GM19193 (cell line): ENCODE measurements around the gene TNKS1BP1.

Source experiments
- POLR2A ChIP-seq: IDR thresholded peaks from 4 replicates; pipeline ENCODE4 v1.6.1; 2011; ENCODE audit not compliant: insufficient read depth, insufficient read length; ENCODE audit errors: extremely low read depth

The TNKS1BP1 gene

DNA sequence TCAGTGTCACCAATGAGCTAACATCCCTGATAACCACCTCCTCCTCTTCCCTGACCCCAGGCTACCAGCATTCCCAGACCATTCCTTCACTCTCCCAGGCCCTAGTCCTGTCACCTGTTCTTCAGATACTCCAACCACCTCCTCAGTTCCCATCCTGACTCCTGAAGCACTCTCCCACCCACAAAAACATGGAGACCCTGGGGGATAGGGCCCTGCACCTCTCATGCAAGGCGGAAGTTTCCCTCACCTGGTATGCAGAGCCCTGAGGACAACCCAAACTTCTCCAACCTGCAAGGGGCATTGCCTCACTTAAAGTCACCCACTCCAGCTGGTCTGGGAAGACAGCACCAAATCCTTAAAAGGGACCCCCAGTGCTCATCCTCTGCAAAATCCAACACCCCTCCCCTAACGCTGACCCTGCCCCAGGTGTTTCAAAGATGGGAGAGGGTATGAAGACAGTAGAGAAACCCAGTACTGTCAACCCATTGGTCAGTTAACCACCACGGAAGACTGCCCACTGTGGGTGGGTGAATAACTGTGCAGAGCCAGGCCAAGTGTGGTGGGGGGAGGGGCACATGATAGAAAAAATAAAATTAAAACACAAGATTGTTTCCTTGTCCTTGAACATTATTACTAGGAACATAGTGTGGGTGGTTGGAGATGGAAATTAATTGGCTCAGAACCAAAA lies 1.4 kb downstream of the TNKS1BP1 start:
- no peak for TF ChIP-seq POLR2A

GRCh38 chr11:57322256-57323166 lies 2.2 kb downstream of the TNKS1BP1 start:
- no peak for TF ChIP-seq POLR2A

DNA sequence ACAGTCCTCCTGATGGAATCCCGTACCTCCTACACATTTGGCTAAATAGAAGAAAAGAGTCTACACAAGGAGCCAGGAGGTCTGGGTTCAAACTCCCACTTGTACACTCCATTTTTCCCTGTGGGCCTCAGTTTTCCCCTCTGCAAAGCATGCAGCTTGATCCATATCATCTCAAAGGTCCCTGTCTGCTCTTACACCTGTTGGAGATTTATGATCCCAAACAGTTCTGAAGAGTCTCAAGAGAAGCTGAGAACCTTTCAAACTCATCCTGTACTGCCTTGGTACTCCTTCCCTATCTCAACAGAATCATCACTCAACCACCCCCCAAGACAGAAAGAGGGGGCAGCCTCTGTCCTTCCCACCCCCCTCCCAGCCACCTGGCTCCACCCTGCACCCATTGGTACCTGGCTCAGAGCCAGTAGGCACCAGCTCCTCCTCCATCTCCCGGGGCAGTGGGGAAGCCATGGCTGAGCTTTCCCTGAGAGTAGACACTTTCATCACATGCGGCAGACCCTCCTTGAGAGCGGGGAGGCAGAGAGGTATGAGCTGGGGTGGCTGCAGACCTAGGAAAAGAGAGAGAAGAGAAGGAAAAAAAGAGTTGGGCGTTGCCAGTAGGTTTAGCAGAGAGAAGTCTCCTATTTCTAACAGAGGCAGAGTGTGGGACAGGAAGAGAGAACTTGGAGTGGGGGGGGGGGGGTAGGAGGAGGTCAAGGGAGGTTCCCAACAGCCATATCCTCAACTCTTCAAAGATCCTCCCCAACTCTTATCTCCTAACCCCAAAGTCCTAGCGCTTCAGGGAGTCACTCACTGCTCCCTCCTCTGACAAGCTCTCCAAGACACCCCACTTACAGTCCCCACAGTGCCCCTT lies 3.1 kb downstream of the TNKS1BP1 start:
- TF ChIP-seq POLR2A = no peak

GRCh38 chr11:57320719-57321387 lies 3.9 kb downstream of the TNKS1BP1 start:
- TF ChIP-seq POLR2A = no peak

GRCh38 chr11:57320067-57320718 lies 4.6 kb downstream of the TNKS1BP1 start:
- TF ChIP-seq POLR2A = no peak

GRCh38 chr11:57318178-57318577 lies 6.6 kb downstream of the TNKS1BP1 start:
- no peak for TF ChIP-seq POLR2A

DNA sequence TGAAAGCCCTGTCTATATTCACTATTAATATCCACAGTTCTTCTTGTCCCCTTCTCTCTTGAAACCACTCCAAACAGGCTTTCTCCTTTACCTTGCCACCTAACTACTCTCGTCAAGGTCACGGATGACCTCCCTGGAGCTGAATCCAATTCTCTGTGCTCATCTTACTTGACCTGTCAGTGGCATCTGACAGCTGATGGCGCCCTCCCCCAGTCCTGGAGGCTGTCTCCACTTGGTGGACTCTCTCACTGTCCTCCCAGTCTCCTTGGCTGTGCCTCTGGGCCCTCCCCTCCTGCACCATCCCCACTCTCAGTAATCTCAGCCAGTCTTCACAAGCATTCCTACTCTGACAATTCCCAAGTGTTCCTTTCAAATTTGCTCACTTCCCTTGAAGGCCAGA lies 8.7 kb downstream of the TNKS1BP1 start:
- no peak for TF ChIP-seq POLR2A

DNA sequence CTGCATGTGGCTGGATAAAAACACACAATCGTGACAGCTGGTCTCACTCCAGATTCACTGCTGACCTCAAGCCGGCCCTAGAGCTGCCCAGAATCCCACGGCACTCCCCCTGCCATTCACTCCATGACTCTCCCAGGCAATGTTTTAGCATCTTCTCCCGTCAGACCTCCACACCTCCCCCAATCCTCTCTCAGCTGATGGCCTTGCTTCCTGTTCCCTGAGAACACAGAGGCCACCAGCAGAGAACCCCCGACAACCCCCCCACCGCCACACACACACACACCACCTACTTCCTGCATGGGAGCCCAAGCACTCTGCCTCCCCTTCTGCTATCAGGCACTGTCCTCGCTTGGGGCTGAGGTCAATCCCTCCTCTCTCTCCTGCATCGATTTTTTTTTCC lies 9.3 kb downstream of the TNKS1BP1 start:
- no peak for TF ChIP-seq POLR2A

DNA sequence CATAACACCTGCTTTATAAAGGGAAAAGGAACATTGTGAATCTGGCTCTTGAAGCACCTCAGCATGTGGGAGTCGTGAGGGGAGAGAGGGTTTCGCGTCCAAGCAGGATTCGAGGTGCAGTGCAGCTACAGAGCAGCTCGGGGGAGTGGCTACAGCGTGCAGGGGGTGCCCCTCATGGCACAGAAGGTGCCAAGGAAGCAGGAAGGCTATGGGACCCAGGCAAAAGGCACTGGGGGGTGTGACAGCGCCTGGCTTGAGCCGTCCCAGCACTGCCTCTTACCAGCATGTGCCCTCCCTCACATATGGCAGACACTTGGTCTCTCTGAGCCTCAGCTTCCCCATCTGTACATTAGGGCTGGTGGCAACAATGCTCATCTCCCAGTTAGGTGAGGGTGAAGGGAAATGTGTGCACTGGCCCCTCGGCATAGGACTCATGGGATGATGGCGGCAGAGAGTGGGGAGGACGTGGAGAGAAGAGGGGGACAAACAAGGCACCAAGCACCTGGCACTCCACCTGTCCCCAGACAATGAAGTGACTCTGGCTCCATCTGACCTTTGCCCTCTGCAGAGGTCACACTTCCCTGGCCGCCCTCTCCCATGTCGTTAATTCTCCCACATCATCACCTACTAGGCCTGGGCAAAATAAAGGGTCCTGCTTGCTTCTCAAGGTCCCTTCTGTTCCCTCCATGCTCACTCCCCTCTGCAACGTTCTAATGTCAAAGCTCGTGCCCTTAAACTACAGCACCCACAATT lies 10.4 kb downstream of the TNKS1BP1 start:
- no peak for TF ChIP-seq POLR2A

DNA sequence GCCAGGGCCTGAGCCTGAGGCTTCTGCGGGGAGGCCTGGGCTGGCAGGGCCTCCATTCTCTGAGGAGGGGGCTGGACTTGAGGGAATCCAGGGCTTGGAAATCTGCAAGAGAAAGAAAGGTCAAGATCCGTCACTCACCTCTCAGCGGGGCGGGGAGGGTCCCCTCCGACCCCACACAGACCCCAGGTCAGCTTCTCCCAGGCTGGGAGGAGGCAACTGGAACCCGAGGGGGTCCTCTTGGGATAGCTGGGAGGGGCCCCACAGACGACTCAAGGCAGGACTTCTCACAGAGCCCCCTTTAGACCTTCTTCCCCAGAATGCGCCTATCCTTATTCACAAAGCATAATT lies 11.0 kb downstream of the TNKS1BP1 start:
- TF ChIP-seq POLR2A = no peak

- no peak for TF ChIP-seq POLR2A
Measured at GRCh38 chr11:57313071-57313787, 11.5 kb downstream of the TNKS1BP1 start.

GRCh38 chr11:57312511-57313021 lies 12.2 kb downstream of the TNKS1BP1 start:
- TF ChIP-seq POLR2A = no peak
